Measurements from ENCODE around the gene LAYN. TPM values are rescaled to one million over a fixed set of nuclear protein-coding genes. Genes with fewer than 3 reads are reported as not detected.

The LAYN gene
- total and polyA plus RNA-seq, 2 of the 4 experiments (the other 2 are of a cell fraction): 92.5 to 118 TPM

- Histone ChIP-seq H3K27me3 (ENCODE audit: control insufficient read depth, insufficient read depth, low read length) (no peaks in the 10 kb centered on the region), H3K4me2 (ENCODE audit: low read depth, low read length) (no peak overlapping the region; the same call in 1 of the 2 replicates), H3K9me1 (ENCODE audit: insufficient read depth, low read length) (peaks cover 19% of the 10 kb centered on the region), H3K4me3 (ENCODE audit: insufficient read depth, low read depth, low read length) (no peak overlapping the region), H3K9me3 (ENCODE audit: control insufficient read depth, insufficient read depth, low read length) (no peaks in the 10 kb centered on the region), H2BK20ac (ENCODE audit: low read depth, low read length) (peak overlapping the region; percentile 66; the same call in 1 of the 2 replicates), H2AFZ (replicated peaks; ENCODE audit: low read length, poor library complexity) (no peak overlapping the region), H2BK15ac (ENCODE audit: low read depth, low read length) (peak overlapping the region; percentile 31; the same call in 1 of the 3 replicates), H3K79me1 (ENCODE audit: low read depth in 1 of 2, low read length in 2 of 2) (no peaks in the 10 kb centered on the region), H4K91ac (ENCODE audit: insufficient read depth, low read depth, low read length) (peak overlapping the region; percentile 48; the same call in 1 of the 2 replicates), H2BK5ac (ENCODE audit: low read depth, low read length, poor library complexity, severe bottlenecking) (peak overlapping the region; percentile 28), H3K4me1 (ENCODE audit: control insufficient read depth, insufficient read depth, low read length) (peaks cover 13% of the 10 kb centered on the region), H2BK120ac (ENCODE audit: low read depth, low read length) (peak overlapping the region; percentile 54), H4K5ac (ENCODE audit: low read depth, low read length) (peak overlapping the region; percentile 18; the same call in 1 of the 2 replicates), H4K8ac (ENCODE audit: low read depth in 2 of 2, low read length in 2 of 2) (peak overlapping the region in 1 of 2 experiments; percentile 35; a peak in 2 of 4 replicates), H2AK9ac (replicated peaks; ENCODE audit: low read depth, low read length, poor library complexity) (no peak overlapping the region), H2AK5ac (ENCODE audit: low read depth, low read length) (no peak overlapping the region), H3K23ac (ENCODE audit: low read depth, low read length) (0 out of 2 replicates have a peak overlapping the region, but pooled peaks have one; percentile 22), H3K36me3 (ENCODE audit: control insufficient read depth, insufficient read depth, low read length) (no peaks in the 10 kb centered on the region), H4K20me1 (ENCODE audit: insufficient read depth, low read length) (no peaks in the 10 kb centered on the region), H3K56ac (ENCODE audit: extremely low read depth, insufficient read depth, low read length) (no peak overlapping the region), H3K18ac (ENCODE audit: low read depth, low read length) (peak overlapping the region; percentile 39; the same call in 1 of the 2 replicates), H3K4ac (ENCODE audit: low read depth, low read length) (no peak overlapping the region), H3K27ac (ENCODE audit: insufficient read depth, low read length) (no peak overlapping the region), H3K14ac (replicated peaks; ENCODE audit: low read depth, low read length) (peak overlapping the region; percentile 47), H3K9ac (ENCODE audit: low read depth, low read length) (no peak overlapping the region)
- CTCF ChIA-PET: interaction anchor here (1.2 to 1.4 kb wide), 2 partner anchors 16 to 17 kb away, joined by 3 to 4 read pairs; no protein-coding TSS in a partner anchor
- intact Hi-C loops (cut with micrococcal nuclease) (no loop called here), dilution Hi-C loops (cut with HindIII; ENCODE audit: low sequenced_read_pairs, unreplicated experiment) (no loop called here), in situ Hi-C loops (cut with MboI; ENCODE audit: low sequenced_read_pairs) (no loop called here)
- BruUV-seq (replicated peaks): no TSS peak
- no peak for ATAC-seq (ENCODE audit: low read depth)
- POLR2A ChIA-PET (ENCODE audit: unreplicated experiment): no interaction called here
- no CpG with 5 or more reads among the region's 4 CpGs for WGBS, 2 experiments (ENCODE audit: extremely low coverage in 2 of 2, insufficient read length in 1 of 2)
- TF ChIP-seq RCOR1 (IDR thresholded peaks at IDR 0.05; ENCODE audit: insufficient replicate concordance, low read length) (no peak), POLR2A (IDR thresholded peaks at IDR 0.05; ENCODE audit: low read depth, low read length) (no peak), CEBPB (IDR thresholded peaks at IDR 0.05; ENCODE audit: low read depth, low read length) (no peak), ELK1 (IDR thresholded peaks at IDR 0.05; ENCODE audit: borderline replicate concordance, low read depth, low read length) (no peak), MAFK (IDR thresholded peaks at IDR 0.05; ENCODE audit: low read depth, low read length) (no peak), RFX5 (IDR thresholded peaks at IDR 0.05; ENCODE audit: low read depth, low read length) (no peak), CHD1 (IDR thresholded peaks at IDR 0.05; ENCODE audit: low read depth, low read length) (no peak), MAZ (IDR thresholded peaks at IDR 0.05; ENCODE audit: borderline replicate concordance, low read depth, low read length) (no peak), USF2 (IDR thresholded peaks at IDR 0.05; ENCODE audit: low read depth, low read length) (no peak), FOS (IDR thresholded peaks at IDR 0.05; ENCODE audit: low read depth, low read length) (no peak), NFE2L2 (IDR thresholded peaks at IDR 0.05; ENCODE audit: low read depth, low read length) (no peak), SMC3 (IDR thresholded peaks at IDR 0.05; ENCODE audit: low read depth, low read length) (no peak), RAD21 (IDR thresholded peaks at IDR 0.05; ENCODE audit: low read length) (no peak), MXI1 (IDR thresholded peaks at IDR 0.05; ENCODE audit: borderline replicate concordance, low read depth, low read length) (no peak), CTCF (conservative IDR thresholded peaks at IDR 0.05; ENCODE audit: low read depth, low read length) (no peak), BHLHE40 (IDR thresholded peaks at IDR 0.05; ENCODE audit: low read depth, low read length) (no peak)
- peak; percentile 32 for DNase-seq
These were observed 29.0 kb downstream of the LAYN start for GRCh38 chr11:111569476-111569875.

Measured in IMR-90 (cell line).